Stimulated activated CD4-positive, alpha-beta T cell treated with anti-CD3 and anti-CD28 coated beads, Interleukin-1b, Interleukin-23, amount 100 ng/mL, for 1 hour (primary cell): ENCODE results near the gene GRHL3.

ENCODE experiments used
- DNase-seq, 2 donors: peaks; one replicate each; pipeline ENCODE4 v3.0.0-alpha.2; 2020; ENCODE audit warnings: low read depth in 2 of 2

The GRHL3 gene

GRCh38 chr1:24373044-24373443 is 53.9 kb downstream of the GRHL3 start:
- DNase-seq, result no peak

GRCh38 chr1:24373710-24374109 is 54.6 kb downstream of the GRHL3 start:
- no peak for DNase-seq

GRCh38 chr1:24374891-24375786 is 56.0 kb downstream of the GRHL3 start:
- no peak for DNase-seq

GRCh38 chr1:24379733-24380315 is 60.7 kb downstream of the GRHL3 start:
- DNase-seq, result no peak

- DNase-seq, result no peak
Observed at GRCh38 chr1:24380508-24380907, 61.4 kb downstream of the GRHL3 start.

- no peak for DNase-seq
Observed at GRCh38 chr1:24381256-24381655, 62.1 kb downstream of the GRHL3 start.

GRCh38 chr1:24382165-24382577 is 63.0 kb downstream of the GRHL3 start:
- no peak for DNase-seq

GRCh38 chr1:24383381-24383940 is 64.3 kb downstream of the GRHL3 start:
- no peak for DNase-seq

GRCh38 chr1:24384251-24385090 is 65.3 kb downstream of the GRHL3 start:
- DNase-seq, result peak in 1 of 2 donors; percentile 14

- DNase-seq, result no peak
Observed at GRCh38 chr1:24385160-24385940, 66.2 kb downstream of the GRHL3 start.

- no peak for DNase-seq
Observed at GRCh38 chr1:24386241-24386640, 67.1 kb downstream of the GRHL3 start.

- no peak for DNase-seq
Observed at GRCh38 chr1:24386931-24387330, 67.8 kb downstream of the GRHL3 start.

- no peak for DNase-seq
Observed at GRCh38 chr1:24387636-24388175, 68.5 kb downstream of the GRHL3 start.

- no peak for DNase-seq
Observed at GRCh38 chr1:24388331-24388885, 69.3 kb downstream of the GRHL3 start.

GRCh38 chr1:24389231-24389678 is 70.1 kb downstream of the GRHL3 start:
- no peak for DNase-seq

GRCh38 chr1:24390924-24391782 is 72.0 kb downstream of the GRHL3 start:
- DNase-seq, result peak in 1 of 2 donors; percentile 27

- peak in 1 of 2 donors; percentile 39 for DNase-seq
Observed at GRCh38 chr1:24391882-24392603, 72.9 kb downstream of the GRHL3 start.

GRCh38 chr1:24392604-24392946 is 73.4 kb downstream of the GRHL3 start:
- DNase-seq, result no peak
